Measurements from ENCODE around the gene RBM33. TPM values are rescaled to one million over a fixed set of nuclear protein-coding genes. Genes with fewer than 3 reads are reported as not detected.

RBM33 gene
- total and polyA plus RNA-seq, 2 of the 4 experiments (the other 2 are of a cell fraction): 7.3 to 10.8 TPM

DNA sequence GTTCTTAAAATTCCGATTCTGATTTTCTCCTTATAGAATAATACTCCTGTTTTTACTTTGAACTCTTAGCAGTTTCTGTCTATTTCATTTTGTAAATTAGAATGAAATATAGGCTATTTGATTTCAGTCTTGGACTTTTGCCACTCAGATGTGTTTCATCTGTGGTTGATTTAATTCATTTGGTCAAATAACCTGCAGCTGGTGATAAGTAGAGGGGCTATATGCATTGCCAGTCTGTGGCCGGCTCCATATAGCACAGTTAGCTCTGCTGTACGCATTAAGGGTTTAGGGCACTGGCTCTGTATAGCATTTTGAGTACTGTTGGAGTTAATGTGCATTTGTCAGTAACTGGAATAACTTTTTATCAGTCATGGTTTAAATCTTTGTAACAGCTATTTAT is 35.7 kb downstream of the RBM33 start:
- Histone ChIP-seq H3K14ac (replicated peaks; ENCODE audit: low read depth, low read length) (no peak overlapping the region), H3K4ac (ENCODE audit: low read depth, low read length) (no peak overlapping the region), H3K9me1 (ENCODE audit: insufficient read depth, low read length) (peaks cover 4% of the 10 kb centered on the region; the same call in 1 of the 2 replicates), H2BK20ac (ENCODE audit: low read depth, low read length) (no peak overlapping the region), H3K4me3 (ENCODE audit: insufficient read depth, low read depth, low read length) (no peak overlapping the region), H3K36me3 (ENCODE audit: control insufficient read depth, insufficient read depth, low read length) (peaks cover 22% of the 10 kb centered on the region), H4K8ac (ENCODE audit: low read depth in 2 of 2, low read length in 2 of 2) (no peak overlapping the region), H3K18ac (ENCODE audit: low read depth, low read length) (no peak overlapping the region), H4K5ac (ENCODE audit: low read depth, low read length) (no peak overlapping the region), H3K9ac (ENCODE audit: low read depth, low read length) (no peak overlapping the region), H3K4me1 (ENCODE audit: control insufficient read depth, insufficient read depth, low read length) (peaks cover 1% of the 10 kb centered on the region; the same call in 1 of the 2 replicates), H2BK15ac (ENCODE audit: low read depth, low read length) (no peak overlapping the region), H2AK9ac (replicated peaks; ENCODE audit: low read depth, low read length, poor library complexity) (no peak overlapping the region), H3K9me3 (ENCODE audit: control insufficient read depth, insufficient read depth, low read length) (no peaks in the 10 kb centered on the region), H3K27me3 (ENCODE audit: control insufficient read depth, insufficient read depth, low read length) (no peaks in the 10 kb centered on the region), H3K79me1 (ENCODE audit: low read depth in 1 of 2, low read length in 2 of 2) (peaks cover 38 to 67% of the 10 kb centered on the region in 2 experiments), H2BK120ac (ENCODE audit: low read depth, low read length) (no peak overlapping the region), H3K56ac (ENCODE audit: extremely low read depth, insufficient read depth, low read length) (no peak overlapping the region), H3K4me2 (ENCODE audit: low read depth, low read length) (no peak overlapping the region), H4K20me1 (ENCODE audit: insufficient read depth, low read length) (peaks cover 33% of the 10 kb centered on the region), H2AK5ac (ENCODE audit: low read depth, low read length) (no peak overlapping the region), H3K27ac (ENCODE audit: insufficient read depth, low read length) (no peak overlapping the region), H3K23ac (ENCODE audit: low read depth, low read length) (no peak overlapping the region), H2AFZ (replicated peaks; ENCODE audit: low read length, poor library complexity) (no peak overlapping the region), H4K91ac (ENCODE audit: insufficient read depth, low read depth, low read length) (no peak overlapping the region), H2BK5ac (ENCODE audit: low read depth, low read length, poor library complexity, severe bottlenecking) (no peak overlapping the region)
- ATAC-seq (ENCODE audit: low read depth) (no peak), DNase-seq (no peak)
- CTCF ChIA-PET: no interaction called here
- in situ Hi-C loops (cut with MboI; ENCODE audit: low sequenced_read_pairs): no loop called here
- no CpG with 5 or more reads among the region's 3 CpGs for WGBS, 2 experiments (ENCODE audit: extremely low coverage in 2 of 2, insufficient read length in 1 of 2)
- BruUV-seq (replicated peaks): no TSS peak
- dilution Hi-C loops (cut with HindIII; ENCODE audit: low sequenced_read_pairs, unreplicated experiment): no loop called here
- TF ChIP-seq MAFK (IDR thresholded peaks at IDR 0.05; ENCODE audit: low read depth, low read length): no peak
- TF ChIP-seq RCOR1 (IDR thresholded peaks at IDR 0.05; ENCODE audit: insufficient replicate concordance, low read length): no peak
- TF ChIP-seq SMC3 (IDR thresholded peaks at IDR 0.05; ENCODE audit: low read depth, low read length): no peak
- TF ChIP-seq CHD1 (IDR thresholded peaks at IDR 0.05; ENCODE audit: low read depth, low read length): no peak
- no peak for TF ChIP-seq MXI1 (IDR thresholded peaks at IDR 0.05; ENCODE audit: borderline replicate concordance, low read depth, low read length)
- TF ChIP-seq MAZ (IDR thresholded peaks at IDR 0.05; ENCODE audit: borderline replicate concordance, low read depth, low read length): no peak
- TF ChIP-seq CEBPB (IDR thresholded peaks at IDR 0.05; ENCODE audit: low read depth, low read length): no peak
- no peak for TF ChIP-seq RAD21 (IDR thresholded peaks at IDR 0.05; ENCODE audit: low read length)
- no peak for TF ChIP-seq BHLHE40 (IDR thresholded peaks at IDR 0.05; ENCODE audit: low read depth, low read length)
- no peak for TF ChIP-seq RFX5 (IDR thresholded peaks at IDR 0.05; ENCODE audit: low read depth, low read length)
- intact Hi-C loops (cut with micrococcal nuclease): no loop called here
- POLR2A ChIA-PET (ENCODE audit: unreplicated experiment): no interaction called here
